ENCODE results near the gene CCT7. TPM values are rescaled to one million over a fixed set of nuclear protein-coding genes. Genes with fewer than 3 reads are reported as not detected.
"Not testable (repeated sequence)": the region's sequence is repeated elsewhere in the genome, so short reads cannot be mapped to it uniquely, and the experiment has no call there.

CCT7 gene
- total RNA-seq, 1 experiment from 2014 or later = 396 TPM

DNA sequence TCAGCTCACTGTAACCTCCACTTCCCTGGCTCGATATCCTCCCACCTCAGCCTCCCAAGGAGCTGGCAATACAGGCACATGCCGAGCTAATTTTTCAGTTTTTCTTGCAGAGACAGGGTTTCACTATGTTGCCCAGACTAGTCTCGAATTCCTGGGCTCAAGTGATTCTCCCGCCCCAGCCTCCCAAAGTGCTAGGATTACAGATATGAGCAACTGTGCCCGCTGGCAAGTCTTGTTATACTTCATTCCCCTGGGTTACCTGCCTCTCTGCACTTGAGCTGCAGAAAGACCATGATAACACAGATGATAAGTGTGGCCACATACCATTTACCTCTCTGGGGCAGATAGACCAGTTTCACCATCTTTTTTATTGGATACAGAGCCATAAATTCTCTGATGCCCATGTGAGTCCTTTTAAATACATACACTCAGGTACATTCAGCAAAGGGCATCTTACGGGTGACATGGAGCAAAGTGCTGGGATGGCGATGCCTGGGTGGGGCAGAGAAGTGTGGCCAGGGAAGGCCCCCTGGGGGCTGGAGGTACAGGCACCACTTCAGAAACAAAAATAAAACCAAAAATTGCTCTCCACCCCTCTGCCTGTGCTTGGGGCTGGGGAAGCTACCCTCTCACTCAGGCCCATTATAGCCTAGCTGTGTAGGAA lies 20.4 kb downstream of the CCT7 start:
- no peak for DNase-seq (ENCODE audit: low read depth)

DNA sequence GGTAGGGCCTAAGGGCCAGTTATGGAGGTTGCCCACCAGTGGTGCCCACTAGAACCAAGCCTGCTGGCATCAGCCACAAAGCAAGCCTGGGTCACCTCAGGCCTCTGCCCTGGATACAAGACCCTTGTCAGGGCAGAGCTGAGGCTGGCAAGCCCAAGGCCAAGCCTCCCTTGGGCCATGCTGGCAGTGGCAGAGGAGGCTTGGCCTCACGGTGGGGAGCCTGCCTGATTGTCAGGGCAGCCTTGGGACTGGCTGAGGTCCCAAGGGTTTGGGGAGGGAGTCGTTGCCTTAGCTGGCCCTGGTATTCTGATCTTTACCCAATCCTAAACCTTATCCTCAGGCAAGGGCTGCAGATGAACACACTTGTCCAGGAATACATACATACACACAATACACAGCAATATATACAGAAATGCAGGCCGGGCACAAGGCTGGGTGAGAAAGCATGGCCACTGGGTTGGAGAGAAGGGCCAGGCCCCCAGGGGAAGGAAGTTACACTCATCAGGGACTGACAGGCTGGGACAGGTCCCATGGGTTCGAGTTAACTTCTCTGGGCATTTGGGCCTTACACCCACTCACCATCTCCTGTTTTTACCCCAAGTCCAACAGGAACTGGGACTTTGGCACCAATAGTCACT lies 21.0 kb downstream of the CCT7 start:
- no peak for DNase-seq (ENCODE audit: low read depth)

GRCh38 chr2:73255907-73256617 lies 22.0 kb downstream of the CCT7 start:
- no peak for DNase-seq (ENCODE audit: low read depth)

GRCh38 chr2:73256618-73256922 lies 22.5 kb downstream of the CCT7 start:
- DNase-seq (ENCODE audit: low read depth) = no peak

GRCh38 chr2:73257021-73257420 lies 22.9 kb downstream of the CCT7 start:
- DNase-seq (ENCODE audit: low read depth) = no peak

DNA sequence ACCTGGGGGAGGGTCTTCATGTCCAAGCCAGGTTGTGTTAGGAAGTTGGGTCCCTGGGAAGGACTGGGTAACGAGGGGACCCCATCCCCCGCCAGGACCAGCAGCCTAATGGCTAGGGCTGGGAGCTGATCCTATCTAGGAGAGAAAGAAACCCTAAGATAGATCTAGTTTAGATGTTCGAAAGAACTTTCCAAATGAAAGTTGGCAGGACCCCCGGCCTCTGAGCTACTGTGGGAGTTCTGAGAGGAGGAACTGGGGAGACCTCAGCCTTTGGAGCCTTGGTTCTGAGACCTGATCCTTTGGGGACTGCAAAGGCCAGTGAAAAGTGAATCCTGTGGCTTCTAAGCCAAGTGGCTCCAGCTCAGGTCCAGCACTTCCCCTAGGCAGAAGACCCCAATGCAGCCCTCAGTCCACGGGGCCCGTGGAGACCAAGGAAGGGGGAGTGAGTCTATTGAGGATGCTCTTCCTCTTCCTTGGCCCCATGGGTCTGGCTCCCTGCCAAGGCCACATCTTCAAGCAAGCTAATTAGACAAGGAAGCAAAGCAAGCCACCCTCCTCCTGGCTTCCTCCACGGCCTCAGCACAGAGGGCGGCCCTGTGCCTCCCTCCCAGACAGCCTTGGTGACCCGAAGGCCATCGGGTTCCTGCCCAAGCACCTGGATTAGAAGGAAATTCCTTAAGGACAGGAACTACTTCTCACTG lies 23.5 kb downstream of the CCT7 start:
- DNase-seq (ENCODE audit: low read depth) = peak; percentile 15

- no peak for DNase-seq (ENCODE audit: low read depth)
These were observed 24.2 kb downstream of the CCT7 start for GRCh38 chr2:73258186-73258912.

DNA sequence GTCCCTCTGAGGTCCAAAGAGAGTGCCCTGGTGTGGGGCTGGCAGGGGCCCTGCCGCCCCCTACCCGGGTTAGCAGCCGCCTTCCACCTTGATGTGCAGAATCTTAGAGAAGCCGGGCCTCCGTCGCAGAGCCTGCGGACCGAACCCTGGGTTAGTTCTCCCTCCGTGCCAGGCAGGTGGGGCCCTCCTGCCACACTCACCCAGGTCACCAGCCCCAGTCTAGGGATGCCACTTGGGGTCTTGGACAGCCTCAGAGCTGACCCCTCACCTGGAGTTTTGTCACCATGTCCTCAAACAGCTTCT lies 24.8 kb downstream of the CCT7 start:
- no peak for DNase-seq (ENCODE audit: low read depth)

GRCh38 chr2:73259276-73259675 lies 25.2 kb downstream of the CCT7 start:
- no peak for DNase-seq (ENCODE audit: low read depth)

GRCh38 chr2:73259704-73260337 lies 25.7 kb downstream of the CCT7 start:
- DNase-seq (ENCODE audit: low read depth) = no peak

- peak; percentile 43 for DNase-seq (ENCODE audit: low read depth)
These were observed 26.4 kb downstream of the CCT7 start for GRCh38 chr2:73260338-73260984.

DNA sequence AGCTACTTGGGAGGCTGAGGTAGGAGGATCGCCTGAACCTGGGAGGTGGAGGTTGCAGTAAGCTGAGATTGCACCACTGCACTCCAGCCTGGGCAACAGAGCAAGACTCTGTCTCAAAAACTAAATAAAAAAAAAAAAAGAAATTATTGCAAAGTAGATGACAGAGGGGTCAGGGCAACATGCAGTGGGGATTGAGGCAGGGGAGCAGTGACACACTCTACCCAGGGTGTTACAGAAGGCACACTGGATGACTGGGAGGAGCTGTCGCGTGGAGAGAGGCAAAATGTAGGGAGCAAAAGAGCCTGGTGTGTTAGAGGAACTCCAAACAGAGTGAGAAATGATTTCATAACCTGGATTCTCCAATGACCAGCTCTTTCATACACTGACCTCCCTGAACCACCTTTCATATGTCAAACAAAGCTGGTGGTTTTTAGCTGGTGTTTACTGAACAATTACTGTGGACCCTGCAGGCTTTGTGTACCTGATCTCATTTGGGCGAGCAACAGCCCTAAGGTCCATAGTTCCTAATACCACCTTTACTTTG lies 28.1 kb downstream of the CCT7 start:
- no peak for DNase-seq (ENCODE audit: low read depth)

DNA sequence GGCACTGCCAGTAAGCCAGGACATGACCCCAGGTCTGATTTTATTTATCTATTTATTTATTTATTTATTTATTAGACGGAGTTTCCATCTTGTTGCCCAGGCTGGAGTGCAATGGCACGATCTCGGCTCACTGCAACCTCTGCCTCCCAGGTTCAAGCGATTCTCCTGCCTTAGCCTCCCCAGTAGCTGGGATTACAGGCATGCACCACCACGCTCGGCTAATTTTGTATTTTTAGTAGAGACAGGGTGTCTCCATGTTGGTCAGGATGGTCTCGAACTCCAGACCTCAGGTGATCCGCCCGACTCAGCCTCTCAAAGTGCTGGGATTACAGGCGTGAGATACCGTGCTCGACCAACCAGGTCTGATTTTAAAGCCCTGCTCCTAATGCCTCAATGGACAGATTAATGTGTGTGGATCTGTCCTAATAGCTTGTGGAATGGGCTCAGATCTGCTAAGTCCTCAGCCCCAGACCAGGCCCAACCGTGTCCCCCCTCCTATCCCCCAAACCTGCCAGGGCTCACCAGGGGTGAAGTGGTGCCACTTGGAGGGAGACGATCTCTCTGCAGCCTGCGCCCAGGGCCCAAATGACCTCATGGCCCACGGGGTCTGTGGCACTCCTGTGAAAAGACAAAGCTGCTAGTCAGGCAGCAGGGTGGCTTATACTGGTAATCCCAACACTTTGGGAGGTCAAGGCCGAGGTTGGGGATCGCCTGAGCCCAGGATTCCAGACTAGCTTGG lies 28.8 kb downstream of the CCT7 start:
- not testable (repeated sequence) for DNase-seq (ENCODE audit: low read depth)

- no peak for DNase-seq (ENCODE audit: low read depth)
These were observed 29.6 kb downstream of the CCT7 start for GRCh38 chr2:73263540-73264331.

- no peak for DNase-seq (ENCODE audit: low read depth)
These were observed 30.2 kb downstream of the CCT7 start for GRCh38 chr2:73264332-73264606.

- no peak for DNase-seq (ENCODE audit: low read depth)
These were observed 30.7 kb downstream of the CCT7 start for GRCh38 chr2:73264783-73265182.

- DNase-seq (ENCODE audit: low read depth) = no peak
These were observed 31.4 kb downstream of the CCT7 start for GRCh38 chr2:73265298-73266060.

DNA sequence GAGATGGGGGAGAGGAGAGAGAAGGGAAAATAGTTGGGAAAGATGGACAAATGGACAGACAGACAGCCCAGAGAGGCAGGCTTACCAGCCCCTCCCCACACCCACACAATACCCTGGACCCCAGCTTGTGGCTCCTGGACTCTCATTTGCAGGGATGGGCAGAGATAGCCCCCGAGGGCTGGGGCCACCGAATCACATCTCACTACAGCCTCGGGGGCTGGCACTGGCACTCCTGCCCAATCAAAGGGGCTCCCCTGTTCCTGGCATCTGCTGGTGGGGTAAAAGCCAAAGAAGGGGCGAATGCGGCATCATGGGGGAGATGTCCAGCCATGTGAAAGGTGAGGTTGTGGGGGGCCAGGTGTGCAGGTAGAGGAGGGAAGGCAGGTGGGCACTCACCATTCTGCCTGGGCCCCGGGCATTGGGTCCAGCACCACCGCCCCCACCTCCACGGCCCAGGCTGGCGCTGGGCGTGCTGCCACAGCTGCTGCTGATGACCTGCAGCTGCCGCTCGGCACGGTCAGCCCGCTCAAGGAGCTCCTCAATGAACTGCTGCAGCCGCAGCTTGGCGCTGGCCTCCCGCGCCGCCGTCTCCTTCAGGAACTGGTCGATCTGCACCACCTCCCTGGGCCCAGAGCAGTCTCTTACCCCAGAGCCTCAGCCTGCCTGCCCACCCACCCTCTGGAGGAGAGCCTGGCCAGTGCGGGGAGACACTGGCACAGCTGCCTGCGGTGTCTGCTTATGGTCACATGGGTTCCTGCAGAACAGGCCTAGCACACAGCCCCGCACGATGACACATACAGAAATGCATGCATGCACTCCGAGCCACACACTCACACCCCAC lies 32.2 kb downstream of the CCT7 start:
- no peak for DNase-seq (ENCODE audit: low read depth)
